ENCODE measurements around the gene NOS1AP.

NOS1AP gene

DNA sequence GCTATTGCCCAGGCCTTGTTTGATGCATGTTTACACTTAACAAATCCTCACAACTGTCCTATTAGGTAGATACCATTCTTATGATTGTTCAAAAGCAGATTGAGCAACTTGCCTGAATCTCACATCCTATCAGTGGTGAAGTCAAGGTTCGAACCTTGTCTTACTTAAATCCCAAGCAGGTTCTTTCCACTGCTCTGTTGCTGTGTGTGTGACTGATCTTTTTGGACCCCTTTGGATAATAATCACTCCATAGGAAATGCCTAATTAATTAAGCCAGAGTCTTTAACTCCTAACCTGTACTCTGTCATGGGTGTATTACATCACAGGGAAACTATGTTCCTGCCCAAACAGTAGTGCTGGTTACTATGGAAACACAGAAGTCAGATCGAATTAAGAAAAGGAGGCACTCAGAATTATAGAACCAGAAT is 222.9 kb downstream of the NOS1AP start:
- H3K9me3 ChIP-seq (ENCODE audit: insufficient read depth, low read depth, low read length), result no peaks in the 10 kb centered on the region
- H4K20me1 ChIP-seq (ENCODE audit: insufficient read depth, low read length, poor library complexity, severe bottlenecking), result no peaks in the 10 kb centered on the region
- no peaks in the 10 kb centered on the region for H3F3A ChIP-seq (ENCODE audit: low read depth)
- peaks cover 20% of the 10 kb centered on the region for H3K4me1 ChIP-seq (ENCODE audit: insufficient read depth, low read length, poor library complexity, severe bottlenecking)
- no peaks in the 10 kb centered on the region for H3K27me3 ChIP-seq (ENCODE audit: insufficient read depth, low read length, poor library complexity, severe bottlenecking)
- no peak overlapping the region for H3K4me2 ChIP-seq (ENCODE audit: low read depth, low read length, poor library complexity, severe bottlenecking)
- TF ChIP-seq EZH2phosphoT487 (IDR thresholded peaks at IDR 0.05; ENCODE audit: borderline replicate concordance), result no peak
- TF ChIP-seq, protein P1, sequence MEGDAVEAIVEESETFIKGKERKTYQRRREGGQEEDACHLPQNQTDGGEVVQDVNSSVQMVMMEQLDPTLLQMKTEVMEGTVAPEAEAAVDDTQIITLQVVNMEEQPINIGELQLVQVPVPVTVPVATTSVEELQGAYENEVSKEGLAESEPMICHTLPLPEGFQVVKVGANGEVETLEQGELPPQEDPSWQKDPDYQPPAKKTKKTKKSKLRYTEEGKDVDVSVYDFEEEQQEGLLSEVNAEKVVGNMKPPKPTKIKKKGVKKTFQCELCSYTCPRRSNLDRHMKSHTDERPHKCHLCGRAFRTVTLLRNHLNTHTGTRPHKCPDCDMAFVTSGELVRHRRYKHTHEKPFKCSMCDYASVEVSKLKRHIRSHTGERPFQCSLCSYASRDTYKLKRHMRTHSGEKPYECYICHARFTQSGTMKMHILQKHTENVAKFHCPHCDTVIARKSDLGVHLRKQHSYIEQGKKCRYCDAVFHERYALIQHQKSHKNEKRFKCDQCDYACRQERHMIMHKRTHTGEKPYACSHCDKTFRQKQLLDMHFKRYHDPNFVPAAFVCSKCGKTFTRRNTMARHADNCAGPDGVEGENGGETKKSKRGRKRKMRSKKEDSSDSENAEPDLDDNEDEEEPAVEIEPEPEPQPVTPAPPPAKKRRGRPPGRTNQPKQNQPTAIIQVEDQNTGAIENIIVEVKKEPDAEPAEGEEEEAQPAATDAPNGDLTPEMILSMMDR (conservative IDR thresholded peaks at IDR 0.05; ENCODE audit: low read length), result no peak
- H3K36me3 ChIP-seq (ENCODE audit: insufficient read depth, low read length), result no peaks in the 10 kb centered on the region
- H3K9me2 ChIP-seq (replicated peaks; ENCODE audit: low read depth, low read length), result no peaks in the 10 kb centered on the region
- no peak overlapping the region for H2AFZ ChIP-seq (ENCODE audit: low read length)
- H3K9ac ChIP-seq (ENCODE audit: low read depth, low read length, poor library complexity, severe bottlenecking), result no peak overlapping the region
- H3K4me3 ChIP-seq (ENCODE audit: low read length, poor library complexity, severe bottlenecking), result no peak overlapping the region
- H3K79me2 ChIP-seq (ENCODE audit: insufficient read depth, low read length), result no peaks in the 10 kb centered on the region

DNA sequence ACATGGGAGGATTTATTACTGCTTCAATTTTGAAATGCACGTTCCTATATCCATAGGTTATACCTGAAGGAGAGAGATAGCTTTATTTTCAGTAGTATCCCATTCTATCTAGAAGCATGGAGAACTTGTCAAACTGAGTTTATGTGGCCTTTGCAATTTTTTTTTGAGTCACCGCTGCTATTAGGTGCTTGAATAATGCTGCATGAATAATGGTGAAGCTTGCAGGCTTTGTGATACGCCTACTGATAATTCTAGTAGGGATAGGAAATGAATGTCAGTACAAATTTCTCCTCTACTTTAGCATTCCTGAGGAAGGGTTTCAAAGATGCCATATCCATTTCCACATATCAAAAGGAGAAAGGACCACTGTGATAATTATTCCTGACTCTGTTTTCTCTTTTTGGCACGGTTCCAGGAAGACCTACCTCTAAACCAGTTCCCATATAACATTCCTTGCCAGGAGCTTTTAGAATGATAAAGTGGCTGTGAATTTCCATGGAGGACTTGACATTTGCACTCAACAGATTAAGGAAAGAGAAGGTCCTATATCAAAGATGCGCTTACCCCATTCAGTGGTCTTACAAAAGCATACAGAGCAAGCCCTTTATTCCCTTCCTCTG is 223.7 kb downstream of the NOS1AP start:
- no peaks in the 10 kb centered on the region for H3F3A ChIP-seq (ENCODE audit: low read depth)
- H4K20me1 ChIP-seq (ENCODE audit: insufficient read depth, low read length, poor library complexity, severe bottlenecking), result no peaks in the 10 kb centered on the region
- H3K27me3 ChIP-seq (ENCODE audit: insufficient read depth, low read length, poor library complexity, severe bottlenecking), result no peaks in the 10 kb centered on the region
- peaks cover 27% of the 10 kb centered on the region for H3K4me1 ChIP-seq (ENCODE audit: insufficient read depth, low read length, poor library complexity, severe bottlenecking)
- no peak for TF ChIP-seq EZH2phosphoT487 (IDR thresholded peaks at IDR 0.05; ENCODE audit: borderline replicate concordance)
- TF ChIP-seq, protein P1 (conservative IDR thresholded peaks at IDR 0.05; ENCODE audit: low read length), result no peak
- no peaks in the 10 kb centered on the region for H3K36me3 ChIP-seq (ENCODE audit: insufficient read depth, low read length)
- H3K9me2 ChIP-seq (replicated peaks; ENCODE audit: low read depth, low read length), result no peaks in the 10 kb centered on the region
- H3K4me3 ChIP-seq (ENCODE audit: low read length, poor library complexity, severe bottlenecking), result no peak overlapping the region
- H3K9ac ChIP-seq (ENCODE audit: low read depth, low read length, poor library complexity, severe bottlenecking), result no peak overlapping the region
- no peak overlapping the region for H2AFZ ChIP-seq (ENCODE audit: low read length)
- no peak overlapping the region for H3K4me2 ChIP-seq (ENCODE audit: low read depth, low read length, poor library complexity, severe bottlenecking)
- H3K9me3 ChIP-seq (ENCODE audit: insufficient read depth, low read depth, low read length), result no peaks in the 10 kb centered on the region
- no peaks in the 10 kb centered on the region for H3K79me2 ChIP-seq (ENCODE audit: insufficient read depth, low read length)

DNA sequence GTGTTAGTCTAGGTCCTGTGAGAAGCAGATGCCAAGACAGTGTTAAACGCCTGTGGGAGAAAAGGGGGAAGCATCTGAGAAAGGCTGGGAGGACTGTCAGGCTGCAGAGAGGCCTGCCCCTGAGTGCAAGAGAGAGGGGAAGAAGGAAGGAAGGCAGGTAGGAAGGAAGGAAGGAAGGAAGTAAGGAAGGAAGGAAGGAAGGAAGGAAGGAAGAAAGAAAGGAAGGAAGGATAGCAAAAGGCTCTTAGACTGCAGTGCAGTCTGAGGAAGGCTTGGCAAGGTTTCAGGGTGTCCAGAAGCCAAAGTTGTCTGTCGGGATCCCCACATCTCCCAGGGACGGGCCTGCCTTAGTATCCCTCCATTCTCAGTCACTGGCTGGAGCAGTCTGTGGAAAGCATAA is 224.5 kb downstream of the NOS1AP start:
- Histone ChIP-seq H3K4me2 (ENCODE audit: low read depth, low read length, poor library complexity, severe bottlenecking) (no peak overlapping the region), H3K36me3 (ENCODE audit: insufficient read depth, low read length) (no peaks in the 10 kb centered on the region), H3K9me3 (ENCODE audit: insufficient read depth, low read depth, low read length) (no peaks in the 10 kb centered on the region), H3F3A (ENCODE audit: low read depth) (no peaks in the 10 kb centered on the region), H3K27me3 (ENCODE audit: insufficient read depth, low read length, poor library complexity, severe bottlenecking) (no peaks in the 10 kb centered on the region), H3K9ac (ENCODE audit: low read depth, low read length, poor library complexity, severe bottlenecking) (no peak overlapping the region), H3K79me2 (ENCODE audit: insufficient read depth, low read length) (no peaks in the 10 kb centered on the region), H3K9me2 (replicated peaks; ENCODE audit: low read depth, low read length) (no peaks in the 10 kb centered on the region), H3K4me3 (ENCODE audit: low read length, poor library complexity, severe bottlenecking) (no peak overlapping the region), H2AFZ (ENCODE audit: low read length) (no peak overlapping the region), H3K4me1 (ENCODE audit: insufficient read depth, low read length, poor library complexity, severe bottlenecking) (peaks cover 28% of the 10 kb centered on the region), H4K20me1 (ENCODE audit: insufficient read depth, low read length, poor library complexity, severe bottlenecking) (no peaks in the 10 kb centered on the region)
- TF ChIP-seq, protein P1 (conservative IDR thresholded peaks at IDR 0.05; ENCODE audit: low read length), result no peak
- TF ChIP-seq EZH2phosphoT487 (IDR thresholded peaks at IDR 0.05; ENCODE audit: borderline replicate concordance), result no peak
